ENCODE results near the gene LRP8. TPM values are rescaled to one million over a fixed set of nuclear protein-coding genes. Genes with fewer than 3 reads are reported as not detected.
A peak's percentile ranks its signal among the peaks of the same experiment; 100 is the strongest.

LRP8 gene
- total and polyA plus RNA-seq, 11 donors: 0.27 to 8.0 (median 1.7) TPM

DNA sequence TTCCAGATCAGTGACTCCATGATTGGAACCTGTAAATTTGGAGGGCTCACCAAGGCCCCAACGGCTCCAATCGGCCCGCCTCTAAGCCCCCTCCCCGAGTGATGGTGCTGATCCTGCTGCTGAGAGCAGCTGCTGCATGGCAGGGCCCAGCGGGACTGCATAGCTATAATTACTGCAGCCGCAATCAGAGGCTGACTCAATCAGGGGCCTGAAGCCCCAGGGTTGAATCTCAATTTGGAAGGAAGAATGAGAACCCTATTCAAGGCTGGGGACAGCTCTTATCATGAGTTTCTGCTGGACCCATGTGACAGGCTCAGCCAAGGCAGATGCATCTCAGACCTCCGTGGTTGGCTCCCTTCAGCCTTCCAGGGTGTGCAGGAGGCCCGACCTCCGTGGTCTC is 46.7 kb downstream of the LRP8 start:
- no peak overlapping the region for H3K27ac ChIP-seq
- H3K27me3 ChIP-seq: no peaks in the 10 kb centered on the region
- ATAC-seq: no peak
- no peak overlapping the region for H3K4me3 ChIP-seq
- WGBS, 4 donors: 80 to 86% (median 82%) methylated on average over 4 to 9 of the region's 9 CpGs
- H3K36me3 ChIP-seq: peaks cover 0 to 3% (median 0%) of the 10 kb centered on the region in 9 donors
- peaks cover 0 to 17% (median 0%) of the 10 kb centered on the region in 12 donors for H3K4me1 ChIP-seq
- DNase-seq: no peak
- TF ChIP-seq, protein P1, sequence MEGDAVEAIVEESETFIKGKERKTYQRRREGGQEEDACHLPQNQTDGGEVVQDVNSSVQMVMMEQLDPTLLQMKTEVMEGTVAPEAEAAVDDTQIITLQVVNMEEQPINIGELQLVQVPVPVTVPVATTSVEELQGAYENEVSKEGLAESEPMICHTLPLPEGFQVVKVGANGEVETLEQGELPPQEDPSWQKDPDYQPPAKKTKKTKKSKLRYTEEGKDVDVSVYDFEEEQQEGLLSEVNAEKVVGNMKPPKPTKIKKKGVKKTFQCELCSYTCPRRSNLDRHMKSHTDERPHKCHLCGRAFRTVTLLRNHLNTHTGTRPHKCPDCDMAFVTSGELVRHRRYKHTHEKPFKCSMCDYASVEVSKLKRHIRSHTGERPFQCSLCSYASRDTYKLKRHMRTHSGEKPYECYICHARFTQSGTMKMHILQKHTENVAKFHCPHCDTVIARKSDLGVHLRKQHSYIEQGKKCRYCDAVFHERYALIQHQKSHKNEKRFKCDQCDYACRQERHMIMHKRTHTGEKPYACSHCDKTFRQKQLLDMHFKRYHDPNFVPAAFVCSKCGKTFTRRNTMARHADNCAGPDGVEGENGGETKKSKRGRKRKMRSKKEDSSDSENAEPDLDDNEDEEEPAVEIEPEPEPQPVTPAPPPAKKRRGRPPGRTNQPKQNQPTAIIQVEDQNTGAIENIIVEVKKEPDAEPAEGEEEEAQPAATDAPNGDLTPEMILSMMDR (IDR thresholded peaks at IDR 0.05): no peak
- TF ChIP-seq POLR2A (IDR thresholded peaks at IDR 0.05): no peak
- no peaks in the 10 kb centered on the region for H3K9me3 ChIP-seq
- intact Hi-C loops (cut with DNase I): no loop called here

DNA sequence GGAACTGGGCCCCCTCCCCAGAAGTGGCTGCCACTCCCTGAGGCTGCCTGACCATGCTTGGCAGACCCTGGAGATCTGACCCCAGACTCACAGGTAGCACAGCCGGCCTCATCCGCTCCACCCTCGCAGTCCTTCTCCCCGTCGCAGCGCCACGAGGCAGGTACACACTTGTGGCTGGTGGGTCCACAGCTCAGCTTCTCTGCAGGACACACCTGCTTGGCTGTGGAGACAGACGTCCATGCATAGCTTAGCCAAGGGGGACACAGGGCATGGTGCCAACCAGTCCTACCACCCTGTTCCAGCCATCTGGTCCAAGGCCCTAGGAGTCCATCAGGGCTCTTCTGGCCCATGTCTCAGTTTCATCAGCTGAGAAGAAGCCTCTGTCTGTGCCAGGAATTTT is 47.4 kb downstream of the LRP8 start:
- Histone ChIP-seq H3K4me1 (peaks cover 0 to 10% (median 0%) of the 10 kb centered on the region in 12 donors), H3K9me3 (no peaks in the 10 kb centered on the region), H3K36me3 (peaks cover 0 to 3% (median 0%) of the 10 kb centered on the region in 9 donors), H3K4me3 (no peak overlapping the region), H3K27me3 (no peaks in the 10 kb centered on the region), H3K27ac (no peak overlapping the region)
- no peak for DNase-seq
- WGBS, 4 donors: 91 to 92% (median 91%) methylated on average over 8 of the region's 8 CpGs
- intact Hi-C loops (cut with DNase I): no loop called here
- ATAC-seq: no peak
- TF ChIP-seq, protein P1 (IDR thresholded peaks at IDR 0.05): no peak
- TF ChIP-seq POLR2A (IDR thresholded peaks at IDR 0.05): no peak

DNA sequence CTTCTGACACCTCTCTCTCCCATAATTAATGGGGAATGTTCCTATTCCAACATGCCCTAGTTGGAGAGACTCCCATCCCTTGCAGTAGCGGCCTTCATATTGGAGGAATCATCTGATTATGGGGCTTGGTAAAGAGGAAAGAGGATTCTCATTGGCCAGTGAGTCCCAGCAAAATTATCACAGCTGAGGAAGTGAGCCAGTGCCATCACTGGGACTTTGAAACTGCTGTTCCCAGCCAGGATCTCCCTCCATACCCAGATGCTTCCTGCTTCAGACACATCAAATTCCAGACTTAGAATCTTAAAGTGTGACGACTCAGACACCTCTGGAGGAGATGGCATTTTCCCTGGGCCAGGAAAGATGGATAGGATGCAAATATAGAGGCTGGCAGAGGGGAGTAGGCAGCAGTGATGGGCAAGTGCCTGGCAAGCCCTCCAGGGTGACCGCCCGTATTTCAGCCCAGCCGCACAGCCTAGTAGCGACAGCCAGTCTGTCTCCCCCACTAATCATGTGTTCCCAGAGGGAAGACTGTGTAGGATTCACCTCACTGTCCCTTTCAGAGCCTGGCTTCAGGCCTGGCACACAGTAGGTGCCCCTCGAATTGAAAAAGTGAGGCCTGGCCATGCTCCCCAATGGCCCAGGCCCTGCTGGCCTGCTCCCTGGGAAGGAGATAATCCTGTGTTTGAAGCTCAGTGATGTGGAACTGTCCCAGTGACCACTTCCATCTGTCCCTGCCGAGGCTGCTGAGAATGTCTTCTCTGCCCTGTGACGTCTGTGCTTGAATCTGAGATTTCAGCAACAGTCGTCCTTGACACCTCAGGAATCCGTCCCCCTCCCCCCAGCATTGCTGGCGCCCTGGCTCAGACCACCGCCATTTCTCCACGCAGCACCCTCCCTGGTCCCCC is 48.3 kb downstream of the LRP8 start:
- TF ChIP-seq, protein P1 (IDR thresholded peaks at IDR 0.05): no peak
- TF ChIP-seq POLR2A (IDR thresholded peaks at IDR 0.05): no peak
- peaks cover 0 to 3% (median 0%) of the 10 kb centered on the region in 9 donors for H3K36me3 ChIP-seq
- 78 to 83% (median 81%) methylated on average over 14 of the region's 14 CpGs for WGBS, 4 donors
- H3K9me3 ChIP-seq: no peaks in the 10 kb centered on the region
- DNase-seq: no peak
- no peak overlapping the region for H3K27ac ChIP-seq
- H3K4me3 ChIP-seq: no peak overlapping the region
- no peak for ATAC-seq
- peaks cover 0 to 4% (median 0%) of the 10 kb centered on the region in 12 donors for H3K4me1 ChIP-seq
- intact Hi-C loops (cut with DNase I): loop anchor here in 2 of 10 donors (1.0 to 5.0 kb wide), 2 partner anchors 114 to 473 kb away; no protein-coding TSS in a partner anchor
- no peaks in the 10 kb centered on the region for H3K27me3 ChIP-seq

DNA sequence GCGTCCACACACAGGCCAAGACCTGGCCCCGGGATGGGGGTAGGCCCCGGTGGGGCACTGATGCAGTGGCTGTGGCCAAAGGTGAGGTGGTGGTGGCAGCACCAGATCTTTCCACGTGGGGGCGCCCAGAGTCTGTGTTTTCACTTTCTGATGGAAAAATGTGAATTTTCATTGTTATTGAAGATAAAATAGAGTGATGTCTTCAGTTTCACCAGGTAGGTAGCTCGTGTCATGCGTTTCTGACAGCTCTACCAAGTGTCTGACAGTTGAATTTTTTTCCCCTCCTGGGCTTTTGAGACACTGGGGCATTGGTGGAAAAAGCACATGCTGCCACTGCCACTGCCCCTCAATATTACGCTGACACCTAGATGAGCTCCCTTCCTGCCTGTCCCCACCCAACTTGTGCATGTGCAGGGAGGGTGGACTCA is 49.6 kb downstream of the LRP8 start:
- TF ChIP-seq, protein P1 (IDR thresholded peaks at IDR 0.05): peak; percentile 79 to 93 (median 88)
- no peak for TF ChIP-seq POLR2A (IDR thresholded peaks at IDR 0.05)
- 13 to 18% (median 16%) methylated on average over 8 of the region's 8 CpGs for WGBS, 4 donors
- H3K27me3 ChIP-seq: no peaks in the 10 kb centered on the region
- no peak overlapping the region for H3K4me3 ChIP-seq
- H3K9me3 ChIP-seq: no peaks in the 10 kb centered on the region
- H3K4me1 ChIP-seq: no peaks in the 10 kb centered on the region
- DNase-seq (peak in 4 of 5 donors; percentile 33 to 45 (median 39)), ATAC-seq (peak in 2 of 4 donors; percentile 50 to 68)
- no peak overlapping the region for H3K27ac ChIP-seq
- H3K36me3 ChIP-seq: peaks cover 0 to 3% (median 0%) of the 10 kb centered on the region in 9 donors
- intact Hi-C loops (cut with DNase I): loop anchor here in 8 of 10 donors (1.0 to 5.0 kb wide), 2 partner anchors 115 to 474 kb away; no protein-coding TSS in a partner anchor

Measured in heart left ventricle (tissue), 16 donors.